Esophagus muscularis mucosa (tissue), 4 donors: ENCODE results near the gene ABCC1. TPM values are rescaled to one million over a fixed set of nuclear protein-coding genes. Genes with fewer than 3 reads are reported as not detected.

Experiments used
- DNase-seq: peaks from one replicate; pipeline ENCODE4 v3.0.0-alpha.2; 2017; ENCODE audit errors: extremely low spot score
- H3K27ac ChIP-seq, 4 donors: fragments of 200-600 bp; sonication (generic); replicated peaks in 1 of 4; 1 replicate in 3 of 4; 2 replicates in 1 of 4; pipeline ENCODE4 v1.5.1; 2016 to 2019; ENCODE audit warnings: mild to moderate bottlenecking in 1 of 4
- H3K27me3 ChIP-seq, 4 donors: fragments of 200-600 bp; sonication (generic); one replicate each; pipeline versions ENCODE4 v1.5.1 to v1.6.0; 2016 to 2019
- H3K36me3 ChIP-seq, 4 donors: fragments of 200-600 bp; sonication (generic); one replicate each; pipeline ENCODE4 v1.5.1; 2016 to 2019
- H3K4me1 ChIP-seq, 4 donors: fragments of 200-600 bp; sonication (generic); one replicate each; pipeline ENCODE4 v1.5.1; 2016 to 2019
- H3K4me3 ChIP-seq, 4 donors: fragments of 200-600 bp; sonication (generic); 1 replicate in 2 of 4; 2 replicates in 2 of 4; pipeline ENCODE4 v1.5.1; 2016 to 2019; ENCODE audit warnings: mild to moderate bottlenecking in 4 of 4, moderate library complexity in 1 of 4
- H3K9me3 ChIP-seq, 4 donors: fragments of 200-600 bp; sonication (generic); 1 replicate in 3 of 4; 2 replicates in 1 of 4; pipeline ENCODE4 v1.5.1; 2016 to 2019
- EP300 ChIP-seq: sonication (generic); formaldehyde crosslinking; IDR thresholded peaks from one replicate; pipeline ENCODE4 v1.6.1; 2017; ENCODE audit warnings: antibody characterized with exemption
- POLR2A ChIP-seq: fragments of 450-650 bp; IDR thresholded peaks from one replicate; pipeline ENCODE4 v1.6.1; 2017; ENCODE audit warnings: antibody characterized with exemption, moderate library complexity, mild to moderate bottlenecking, low read depth
- POLR2AphosphoS5 ChIP-seq, 2 donors: sonication (generic); formaldehyde crosslinking; IDR thresholded peaks; one replicate each; pipeline ENCODE4 v1.6.1; 2017; ENCODE audit warnings: antibody characterized with exemption in 2 of 2
- WGBS: methylation state at CpG from one replicate; pipeline ENCODE4 v1.1.5; 2018; 5-methylcytosine and 5-hydroxymethylcytosine counted together
- intact Hi-C: fragments of 100-400 bp; cut with DNase I; formaldehyde crosslinking; loops from one replicate; pipeline ENCODE4 v1.15.1; 2023
- total RNA-seq, 4 donors: library from RNA; depleted of rRNA; stranded (reverse); fragments of >200 nt; gene quantifications; one replicate each; pipeline versions ENCODE4 v1.1.0 to v1.2.1, GENCODE V29; 2016
- TF ChIP-seq, protein P1 (sequence below), 3 experiments: fragments of 200-600 bp in 2 of 3; fragments of 450-650 bp in 1 of 3; sonication (generic) in 2 of 3; IDR thresholded peaks; one replicate each; pipeline ENCODE4 v1.5.1; 2017 to 2019; ENCODE audit warnings: antibody characterized with exemption in 3 of 3, mild to moderate bottlenecking in 2 of 3, moderate library complexity in 1 of 3

The ABCC1 gene
- total RNA-seq, 4 donors from 2014 or later = 61.8 to 141 (median 103) TPM

- Histone ChIP-seq H3K27me3 (no peaks in the 10 kb centered on the region), H3K36me3 (peaks cover 0 to 3% (median 0%) of the 10 kb centered on the region in 4 donors), H3K4me1 (peaks cover 16 to 91% (median 74%) of the 10 kb centered on the region in 4 donors), H3K9me3 (no peaks in the 10 kb centered on the region), H3K4me3 (no peak overlapping the region), H3K27ac (peak overlapping the region; percentile 81 to 84 (median 82))
- intact Hi-C loops = no loop called here
- 32% methylated on average over 1 of the region's 1 CpG for WGBS
- no peak for TF ChIP-seq EP300
- TF ChIP-seq POLR2A = no peak
- no peak for TF ChIP-seq POLR2AphosphoS5 (IDR thresholded peaks at IDR 0.05)
- TF ChIP-seq, protein P1, sequence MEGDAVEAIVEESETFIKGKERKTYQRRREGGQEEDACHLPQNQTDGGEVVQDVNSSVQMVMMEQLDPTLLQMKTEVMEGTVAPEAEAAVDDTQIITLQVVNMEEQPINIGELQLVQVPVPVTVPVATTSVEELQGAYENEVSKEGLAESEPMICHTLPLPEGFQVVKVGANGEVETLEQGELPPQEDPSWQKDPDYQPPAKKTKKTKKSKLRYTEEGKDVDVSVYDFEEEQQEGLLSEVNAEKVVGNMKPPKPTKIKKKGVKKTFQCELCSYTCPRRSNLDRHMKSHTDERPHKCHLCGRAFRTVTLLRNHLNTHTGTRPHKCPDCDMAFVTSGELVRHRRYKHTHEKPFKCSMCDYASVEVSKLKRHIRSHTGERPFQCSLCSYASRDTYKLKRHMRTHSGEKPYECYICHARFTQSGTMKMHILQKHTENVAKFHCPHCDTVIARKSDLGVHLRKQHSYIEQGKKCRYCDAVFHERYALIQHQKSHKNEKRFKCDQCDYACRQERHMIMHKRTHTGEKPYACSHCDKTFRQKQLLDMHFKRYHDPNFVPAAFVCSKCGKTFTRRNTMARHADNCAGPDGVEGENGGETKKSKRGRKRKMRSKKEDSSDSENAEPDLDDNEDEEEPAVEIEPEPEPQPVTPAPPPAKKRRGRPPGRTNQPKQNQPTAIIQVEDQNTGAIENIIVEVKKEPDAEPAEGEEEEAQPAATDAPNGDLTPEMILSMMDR (IDR thresholded peaks at IDR 0.05) = no peak
- no peak for DNase-seq
Measured at GRCh38 chr16:16003719-16004313, 54.4 kb downstream of the ABCC1 start.

DNA sequence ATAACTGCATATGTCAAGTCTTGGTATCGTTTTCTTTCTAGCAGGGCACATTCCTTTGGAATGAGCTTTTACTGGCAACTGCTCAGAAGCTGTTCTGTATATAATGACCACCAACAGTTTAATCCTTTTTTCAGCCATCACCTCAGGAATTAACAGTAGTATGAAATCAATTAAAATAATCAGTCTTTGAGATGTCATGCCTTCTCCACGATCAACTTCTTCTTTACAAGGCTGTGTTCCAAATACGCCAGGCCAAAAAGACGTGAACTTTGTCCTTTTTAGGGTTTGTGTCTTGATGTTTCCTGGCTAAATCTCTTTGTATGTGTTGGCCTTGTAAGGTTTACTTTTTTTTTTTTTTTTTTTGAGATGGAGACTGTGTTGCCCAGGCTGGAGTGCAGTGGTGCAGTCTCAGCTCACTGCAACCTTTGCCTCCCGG lies 54.9 kb downstream of the ABCC1 start:
- intact Hi-C loops = no loop called here
- TF ChIP-seq EP300 (no peak), POLR2A (no peak), POLR2AphosphoS5 (IDR thresholded peaks at IDR 0.05) (peak; percentile 11 to 70)
- TF ChIP-seq, protein P1 (IDR thresholded peaks at IDR 0.05) = no peak
- no peak for DNase-seq
- WGBS = 32% methylated on average over 5 of the region's 5 CpGs
- Histone ChIP-seq H3K27me3 (no peaks in the 10 kb centered on the region), H3K4me3 (no peak overlapping the region), H3K36me3 (peaks cover 0 to 8% (median 0%) of the 10 kb centered on the region in 4 donors), H3K4me1 (peaks cover 11 to 91% (median 72%) of the 10 kb centered on the region in 4 donors), H3K9me3 (no peaks in the 10 kb centered on the region), H3K27ac (peak overlapping the region; percentile 81 to 84 (median 82))

- TF ChIP-seq EP300 = no peak
- TF ChIP-seq POLR2AphosphoS5 (IDR thresholded peaks at IDR 0.05) = no peak
- TF ChIP-seq, protein P1 (IDR thresholded peaks at IDR 0.05) = no peak
- TF ChIP-seq POLR2A = no peak
- WGBS = 70% methylated on average over 8 of the region's 8 CpGs
- no peak for DNase-seq
Measured at GRCh38 chr16:16005721-16006120, 56.3 kb downstream of the ABCC1 start.

GRCh38 chr16:16006650-16007049 lies 57.2 kb downstream of the ABCC1 start:
- Histone ChIP-seq H3K4me1 (peaks cover 6 to 92% (median 72%) of the 10 kb centered on the region in 4 donors), H3K27me3 (no peaks in the 10 kb centered on the region), H3K27ac (peak overlapping the region; percentile 81 to 84 (median 82)), H3K9me3 (no peaks in the 10 kb centered on the region), H3K36me3 (peaks cover 10 to 28% (median 12%) of the 10 kb centered on the region in 4 donors), H3K4me3 (no peak overlapping the region)
- intact Hi-C loops = no loop called here
- TF ChIP-seq, protein P1 (IDR thresholded peaks at IDR 0.05) = no peak
- TF ChIP-seq EP300 (no peak), POLR2AphosphoS5 (IDR thresholded peaks at IDR 0.05) (no peak), POLR2A (no peak)
- no peak for DNase-seq
- WGBS = 78% methylated on average over 8 of the region's 8 CpGs

More at GRCh38 chr16:16005721-16006120, 56.3 kb downstream of the ABCC1 start:
- H3K36me3 ChIP-seq = peaks cover 8 to 22% (median 9%) of the 10 kb centered on the region in 4 donors
- H3K27ac ChIP-seq = peak overlapping the region; percentile 81 to 84 (median 82)
- peaks cover 10 to 92% (median 70%) of the 10 kb centered on the region in 4 donors for H3K4me1 ChIP-seq
- intact Hi-C loops = no loop called here
- no peak overlapping the region for H3K4me3 ChIP-seq
- no peaks in the 10 kb centered on the region for H3K27me3 ChIP-seq
- H3K9me3 ChIP-seq = no peaks in the 10 kb centered on the region

GRCh38 chr16:16007743-16008111 lies 58.3 kb downstream of the ABCC1 start:
- H3K9me3 ChIP-seq = no peaks in the 10 kb centered on the region
- 71% methylated on average over 11 of the region's 11 CpGs for WGBS
- no peak for TF ChIP-seq POLR2AphosphoS5 (IDR thresholded peaks at IDR 0.05)
- TF ChIP-seq EP300 = no peak
- no peak for TF ChIP-seq POLR2A
- TF ChIP-seq, protein P1 (IDR thresholded peaks at IDR 0.05) = no peak
- intact Hi-C loops = no loop called here
- peaks cover 10 to 39% (median 18%) of the 10 kb centered on the region in 4 donors for H3K36me3 ChIP-seq
- H3K4me3 ChIP-seq = no peak overlapping the region
- no peak for DNase-seq
- H3K27ac ChIP-seq = peak overlapping the region; percentile 81 to 84 (median 82)
- H3K4me1 ChIP-seq = peaks cover 6 to 92% (median 68%) of the 10 kb centered on the region in 4 donors
- H3K27me3 ChIP-seq = no peaks in the 10 kb centered on the region
